GM12878 (cell line): ENCODE measurements around the gene FUBP3. TPM values are rescaled to one million over a fixed set of nuclear protein-coding genes. Genes with fewer than 3 reads are reported as not detected.

Experiments used
- ATAC-seq: fragments of 200-7000 bp; cut with Tn5 transposase; 3 replicates; pipeline ENCODE4 v1.9.1; 2020; ENCODE audit warnings: mild to moderate bottlenecking, moderate library complexity
- BruUV-seq: library from RNA; stranded (reverse); fragments of 400-500 nt; replicated peaks from 2 replicates; lab custom pipeline; 2021; lab: Mats Ljungman, UMichigan
- CTCF ChIA-PET: fragments of 300-600 bp; sonication (Branson Sonifier 250); formaldehyde crosslinking; extraction: SDS; loops from one replicate; lab custom pipeline; 2021; ENCODE audit warnings: inconsistent platforms; lab: Yijun Ruan, JAX
- POLR2A ChIA-PET: fragments of 350-600 bp; formaldehyde crosslinking; extraction: SDS; loops from one replicate; lab custom pipeline; 2021; ENCODE audit warnings: inconsistent platforms; lab: Charles Lee
- RAD21 ChIA-PET: fragments of 300-600 bp; sonication (Branson Sonifier 250); formaldehyde crosslinking; loops from one replicate; lab custom pipeline; 2023; ENCODE audit warnings: antibody characterized with exemption; ENCODE audit not compliant: unreplicated experiment; lab: Charles Lee
- SMC1A ChIA-PET: fragments of 300-600 bp; sonication (Branson Sonifier 250); formaldehyde crosslinking; loops from one replicate; lab custom pipeline; 2023; ENCODE audit not compliant: unreplicated experiment, uncharacterized antibody; lab: Charles Lee
- DNase-seq: peaks from one replicate; pipeline ENCODE4 v3.0.0-alpha.2; 2011; ENCODE audit warnings: low read depth, low spot score
- FAIRE-seq: peaks from 3 replicates; lab custom pipeline; 2011; peaks lifted over from hg19 to GRCh38; lab: Jason Lieb, UNC
- H2AFZ ChIP-seq: 2 replicates; pipeline ENCODE4 v1.6.0; 2011; ENCODE audit warnings: low read depth, low read length, control low read depth; ENCODE audit not compliant: control insufficient read depth
- H3K27ac ChIP-seq: 2 replicates; pipeline ENCODE4 v1.5.1; 2011; ENCODE audit warnings: control low read depth; ENCODE audit not compliant: control insufficient read depth, insufficient read depth
- H3K27me3 ChIP-seq, 2 experiments: replicated peaks in 1 of 2; 2 replicates each; pipeline versions ENCODE4 v1.6.0 to v1.6.1; 2011; ENCODE audit warnings: low read length in 1 of 2; ENCODE audit not compliant: control insufficient read depth in 2 of 2, insufficient read depth in 2 of 2
- H3K36me3 ChIP-seq, 2 experiments: 2 replicates each; pipeline ENCODE4 v1.5.1; 2011; ENCODE audit warnings: low read length in 1 of 2; ENCODE audit not compliant: control insufficient read depth in 2 of 2, insufficient read depth in 2 of 2
- H3K4me1 ChIP-seq: 2 replicates; pipeline ENCODE4 v1.6.1; 2011; ENCODE audit warnings: mild to moderate bottlenecking, low read length, moderate library complexity, mixed read lengths; ENCODE audit not compliant: control insufficient read depth, insufficient read depth
- H3K4me2 ChIP-seq: 2 replicates; pipeline ENCODE4 v1.6.0; 2011; ENCODE audit warnings: control low read depth; ENCODE audit not compliant: control insufficient read depth, insufficient read depth
- H3K4me3 ChIP-seq: fragments of 200-600 bp; sonication (generic); 2 replicates; pipeline ENCODE4 v1.5.1; 2016
- H3K79me2 ChIP-seq: 2 replicates; pipeline ENCODE4 v1.6.0; 2011; ENCODE audit warnings: low read length; ENCODE audit not compliant: control insufficient read depth, insufficient read depth
- H3K9ac ChIP-seq: 2 replicates; pipeline ENCODE4 v1.8.0; 2011; ENCODE audit warnings: low read length, control low read depth, mixed read lengths; ENCODE audit not compliant: control insufficient read depth, insufficient read depth
- H3K9me3 ChIP-seq: replicated peaks from 3 replicates; pipeline ENCODE4 v1.5.1; 2011; ENCODE audit warnings: mild to moderate bottlenecking, low read length; ENCODE audit not compliant: control insufficient read depth, insufficient read depth
- H4K20me1 ChIP-seq: 2 replicates; pipeline ENCODE4 v1.6.0; 2011; ENCODE audit not compliant: control insufficient read depth, insufficient read depth
- BHLHE40 ChIP-seq, 2 experiments: fragments of 450-650 bp in 1 of 2; IDR thresholded peaks; 2 replicates each; pipeline ENCODE4 v1.6.1; 2011 to 2017; ENCODE audit warnings: low read depth in 2 of 2, borderline replicate concordance in 1 of 2, improper control_type of control experiment in 1 of 2, low read length in 1 of 2, mild to moderate bottlenecking in 1 of 2
- HDAC6 ChIP-seq: fragments of 200-600 bp; sonication (generic); IDR thresholded peaks from one replicate; pipeline ENCODE4 v1.8.0; 2017; ENCODE audit warnings: antibody characterized with exemption; ENCODE audit not compliant: unreplicated experiment
- KAT2A ChIP-seq: conservative IDR thresholded peaks from 2 replicates; pipeline ENCODE4 v1.6.1; 2011; ENCODE audit warnings: low read depth, low read length; ENCODE audit not compliant: control insufficient read depth
- POLR2AphosphoS5 ChIP-seq: IDR thresholded peaks from 2 replicates; pipeline ENCODE4 v1.6.1; 2011; ENCODE audit warnings: mild to moderate bottlenecking, low read length, inconsistent platforms
- SMAD1 ChIP-seq: fragments of 450-650 bp; IDR thresholded peaks from 2 replicates; pipeline ENCODE4 v1.6.1; 2018; ENCODE audit warnings: mild to moderate bottlenecking, low read depth; ENCODE audit not compliant: partially characterized antibody
- ZBTB11 ChIP-seq: fragments of 450-650 bp; formaldehyde crosslinking; IDR thresholded peaks from 2 replicates; pipeline ENCODE4 v1.5.0; 2022; ENCODE audit warnings: mild to moderate bottlenecking, missing genetic modification characterization
- ZBTB4 ChIP-seq: fragments of 450-650 bp; formaldehyde crosslinking; IDR thresholded peaks from 2 replicates; pipeline ENCODE4 v1.4.0; 2022; ENCODE audit warnings: mild to moderate bottlenecking, moderate library complexity
- ZNF274 ChIP-seq: IDR thresholded peaks from one replicate; pipeline ENCODE4 v1.8.0; 2011; ENCODE audit not compliant: insufficient read length, insufficient read depth
- WGBS: methylation state at CpG from one replicate; pipeline ENCODE4 v1.1.6; 2016; ENCODE audit warnings: low lambda C conversion rate; ENCODE audit not compliant: insufficient replicate concordance, insufficient coverage; ENCODE audit errors: missing lambda C conversion rate; 5-methylcytosine and 5-hydroxymethylcytosine counted together
- in situ Hi-C: fragments of 300-500 bp; cut with MboI; formaldehyde crosslinking; loops from 9 replicates; pipeline ENCODE4 v1.14.3; 2018; ENCODE audit warnings: mixed read lengths
- intact Hi-C: fragments of 100-400 bp; cut with micrococcal nuclease; formaldehyde crosslinking; loops from one replicate; pipeline ENCODE4 v1.14.2; 2022; ENCODE audit not compliant: unreplicated experiment
- polyA plus RNA-seq, 11 experiments: library from polyadenylated mRNA; depleted of rRNA in 4 of 11; unstranded in 6 of 11; stranded (reverse) in 5 of 11; fragments of >200 nt; fragmentation: Nextera tagmentation in 4 of 11; fragmentation: Illumina TruSeq in 1 of 11; extraction: Ambion mirVana in 4 of 11; extraction: Trizol in 1 of 11; gene quantifications; 1 replicate in 1 of 11; 2 replicates in 10 of 11; pipeline versions ENCODE4 v1.2.1 to v1.2.3, GENCODE V29; 2011 to 2016; ENCODE audit warnings: inconsistent platforms in 2 of 11, missing spikeins in 2 of 11, low read depth in 1 of 11
- total RNA-seq, 4 experiments: library from RNA; depleted of rRNA in 3 of 4; stranded (reverse); fragments of >200 nt in 3 of 4; fragmentation: Illumina TruSeq in 1 of 4; extraction: Trizol in 1 of 4; gene quantifications; 2 replicates each; pipeline versions ENCODE4 v1.2.1 to v1.2.3, GENCODE V29; 2013 to 2021
- TF ChIP-seq, protein P1 (sequence below): fragments of 450-650 bp; formaldehyde crosslinking; IDR thresholded peaks from 2 replicates; pipeline ENCODE4 v1.4.0; 2020; ENCODE audit warnings: mild to moderate bottlenecking, moderate library complexity

The FUBP3 gene
- total and polyA plus RNA-seq, 10 of the 15 experiments (the other 5 are each of a cell fraction or from before 2014, with no cell fraction given): 2.4 to 49.4 (median 37.2) TPM

GRCh38 chr9:130680836-130681768, 101.7 kb downstream of the FUBP3 start:
- Histone ChIP-seq H3K9me3 (no peaks in the 10 kb centered on the region; the same call in 1 of the 3 replicates), H3K27me3 (peaks cover 0 to 5% of the 10 kb centered on the region in 2 experiments; a peak in 3 of 4 replicates), H2AFZ (peak overlapping the region; percentile 45), H3K36me3 (no peaks in the 10 kb centered on the region), H3K4me3 (peak overlapping the region; percentile 72; the same call in 1 of the 2 replicates), H3K4me2 (peak overlapping the region; percentile 77), H3K27ac (no peak overlapping the region), H3K4me1 (peaks cover 7% of the 10 kb centered on the region), H3K9ac (no peak overlapping the region), H4K20me1 (no peaks in the 10 kb centered on the region), H3K79me2 (no peaks in the 10 kb centered on the region)
- DNase-seq (no peak), ATAC-seq (peak; percentile 64), FAIRE-seq (peak; percentile 41)
- WGBS: 6% methylated on average over 55 of the region's 116 CpGs
- ChIA-PET RAD21 (no interaction called here), SMC1A (interaction anchor here (1.3 kb wide), 1 partner anchor 218 kb away, joined by 7 read pairs; no protein-coding TSS in a partner anchor), CTCF (interaction anchor here (2.3 to 6.5 kb wide), 3 partner anchors 12 to 219 kb away, joined by 18 to 111 read pairs (median 27); partner anchors contain the start of gene EXOSC2), POLR2A (interaction anchor here (2.1 kb wide), 1 partner anchor 12 kb away, joined by 6 read pairs; the partner anchor contains the start of gene EXOSC2)
- in situ Hi-C loops: loop anchor here (10.0 kb wide), 1 partner anchor 226 kb away; no protein-coding TSS in a partner anchor
- BruUV-seq: no TSS peak
- intact Hi-C loops: no loop called here
- TF ChIP-seq BHLHE40 (IDR thresholded peaks at IDR 0.05; ENCODE audit: borderline replicate concordance in 1 of 2, low read depth in 2 of 2, low read length in 1 of 2): peak in 1 of 2 experiments; percentile 62; a peak in 2 of 4 replicates
- TF ChIP-seq KAT2A: no peak
- TF ChIP-seq ZBTB11 (CRISPR knock-in tag): no peak
- no peak for TF ChIP-seq SMAD1
- TF ChIP-seq, protein P1, sequence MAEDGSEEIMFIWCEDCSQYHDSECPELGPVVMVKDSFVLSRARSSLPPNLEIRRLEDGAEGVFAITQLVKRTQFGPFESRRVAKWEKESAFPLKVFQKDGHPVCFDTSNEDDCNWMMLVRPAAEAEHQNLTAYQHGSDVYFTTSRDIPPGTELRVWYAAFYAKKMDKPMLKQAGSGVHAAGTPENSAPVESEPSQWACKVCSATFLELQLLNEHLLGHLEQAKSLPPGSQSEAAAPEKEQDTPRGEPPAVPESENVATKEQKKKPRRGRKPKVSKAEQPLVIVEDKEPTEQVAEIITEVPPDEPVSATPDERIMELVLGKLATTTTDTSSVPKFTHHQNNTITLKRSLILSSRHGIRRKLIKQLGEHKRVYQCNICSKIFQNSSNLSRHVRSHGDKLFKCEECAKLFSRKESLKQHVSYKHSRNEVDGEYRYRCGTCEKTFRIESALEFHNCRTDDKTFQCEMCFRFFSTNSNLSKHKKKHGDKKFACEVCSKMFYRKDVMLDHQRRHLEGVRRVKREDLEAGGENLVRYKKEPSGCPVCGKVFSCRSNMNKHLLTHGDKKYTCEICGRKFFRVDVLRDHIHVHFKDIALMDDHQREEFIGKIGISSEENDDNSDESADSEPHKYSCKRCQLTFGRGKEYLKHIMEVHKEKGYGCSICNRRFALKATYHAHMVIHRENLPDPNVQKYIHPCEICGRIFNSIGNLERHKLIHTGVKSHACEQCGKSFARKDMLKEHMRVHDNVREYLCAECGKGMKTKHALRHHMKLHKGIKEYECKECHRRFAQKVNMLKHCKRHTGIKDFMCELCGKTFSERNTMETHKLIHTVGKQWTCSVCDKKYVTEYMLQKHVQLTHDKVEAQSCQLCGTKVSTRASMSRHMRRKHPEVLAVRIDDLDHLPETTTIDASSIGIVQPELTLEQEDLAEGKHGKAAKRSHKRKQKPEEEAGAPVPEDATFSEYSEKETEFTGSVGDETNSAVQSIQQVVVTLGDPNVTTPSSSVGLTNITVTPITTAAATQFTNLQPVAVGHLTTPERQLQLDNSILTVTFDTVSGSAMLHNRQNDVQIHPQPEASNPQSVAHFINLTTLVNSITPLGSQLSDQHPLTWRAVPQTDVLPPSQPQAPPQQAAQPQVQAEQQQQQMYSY (CRISPR knock-in tag): no peak
- TF ChIP-seq HDAC6: no peak
- no peak for TF ChIP-seq POLR2AphosphoS5
- TF ChIP-seq ZBTB4 (CRISPR knock-in tag): no peak
- no peak for TF ChIP-seq ZNF274
